HepG2 (cell line): Measurements from ENCODE around the gene PRPSAP1. TPM values are rescaled to one million over a fixed set of nuclear protein-coding genes. Genes with fewer than 3 reads are reported as not detected.

Source experiments
- AGO1 ChIP-seq: fragments of 200-400 bp; formaldehyde crosslinking; IDR thresholded peaks from 2 replicates; pipeline ENCODE4 v1.6.1; 2017; ENCODE audit warnings: mild to moderate bottlenecking, low read depth, low read length, moderate library complexity; ENCODE audit not compliant: poor library complexity, severe bottlenecking
- CCDC6 ChIP-seq: sonication (generic); formaldehyde crosslinking; IDR thresholded peaks from 2 replicates; pipeline ENCODE4 v1.8.1; 2022; ENCODE audit warnings: mild to moderate bottlenecking, missing genetic modification reagents, moderate library complexity
- KDM5A ChIP-seq: fragments of 200-600 bp; sonication (generic); IDR thresholded peaks from 2 replicates; pipeline ENCODE4 v1.7.0; 2018; ENCODE audit warnings: antibody characterized with exemption, mild to moderate bottlenecking, low read length, borderline replicate concordance
- RBAK ChIP-seq: sonication (generic); formaldehyde crosslinking; IDR thresholded peaks from 2 replicates; pipeline ENCODE4 v1.5.1; 2020; ENCODE audit warnings: mild to moderate bottlenecking, missing genetic modification reagents
- TBX3 ChIP-seq: fragments of 450-650 bp; IDR thresholded peaks from 2 replicates; pipeline ENCODE4 v1.6.1; 2017; ENCODE audit warnings: antibody characterized with exemption, mild to moderate bottlenecking, inconsistent platforms, borderline replicate concordance
- ZBTB10 ChIP-seq: sonication (generic); formaldehyde crosslinking; IDR thresholded peaks from 2 replicates; pipeline ENCODE4 v1.4.0; 2020; ENCODE audit warnings: missing genetic modification reagents, borderline replicate concordance
- ZNF138 ChIP-seq: sonication (generic); formaldehyde crosslinking; IDR thresholded peaks from 2 replicates; pipeline ENCODE4 v1.5.0; 2020; ENCODE audit warnings: mild to moderate bottlenecking, low read depth, missing genetic modification reagents
- ZNF292 ChIP-seq: sonication (generic); formaldehyde crosslinking; IDR thresholded peaks from 2 replicates; pipeline ENCODE4 v1.8.1; 2022; ENCODE audit warnings: mild to moderate bottlenecking, low read depth, missing genetic modification reagents, borderline replicate concordance
- ZNF335 ChIP-seq: sonication (generic); formaldehyde crosslinking; IDR thresholded peaks from 2 replicates; pipeline ENCODE4 v1.4.0; 2020; ENCODE audit warnings: missing genetic modification reagents
- ZNF503 ChIP-seq: sonication (generic); formaldehyde crosslinking; IDR thresholded peaks from 2 replicates; pipeline ENCODE4 v1.4.0; 2020; ENCODE audit warnings: missing genetic modification reagents
- ZNF660 ChIP-seq: sonication (generic); formaldehyde crosslinking; IDR thresholded peaks from 2 replicates; pipeline ENCODE4 v1.5.1; 2020; ENCODE audit warnings: mild to moderate bottlenecking, low read depth, missing genetic modification reagents, borderline replicate concordance
- ZNF788 ChIP-seq: sonication (generic); formaldehyde crosslinking; IDR thresholded peaks from 2 replicates; pipeline ENCODE4 v1.5.0; 2020; ENCODE audit warnings: mild to moderate bottlenecking, missing genetic modification reagents, borderline replicate concordance
- ZNF790 ChIP-seq: sonication (generic); formaldehyde crosslinking; IDR thresholded peaks from 2 replicates; pipeline ENCODE4 v1.8.0; 2022; ENCODE audit warnings: missing genetic modification reagents, mild to moderate bottlenecking, borderline replicate concordance
- polyA plus RNA-seq, 8 experiments: library from polyadenylated mRNA; depleted of rRNA in 3 of 8; stranded (reverse) in 7 of 8; unstranded in 1 of 8; fragments of >200 nt; fragmentation: Illumina TruSeq in 4 of 8; extraction: Trizol in 4 of 8; gene quantifications; 2 replicates each; pipeline versions ENCODE4 v1.2.1 to v1.2.3, GENCODE V29; 2011 to 2016; ENCODE audit warnings: low read depth in 4 of 8, missing spikeins in 1 of 8, mixed read lengths in 1 of 8; ENCODE audit not compliant: insufficient read depth in 1 of 8
- total RNA-seq, 5 experiments: library from RNA; depleted of rRNA; stranded (reverse); fragments of >200 nt; fragmentation: Illumina TruSeq; extraction: Trizol; gene quantifications; 2 replicates each; pipeline ENCODE4 v1.2.3, GENCODE V29; 2016; ENCODE audit warnings: low read depth in 1 of 5
- TF ChIP-seq, protein P1 (sequence below): sonication (generic); formaldehyde crosslinking; IDR thresholded peaks from 2 replicates; pipeline ENCODE4 v1.8.1; 2022; ENCODE audit warnings: mild to moderate bottlenecking, missing genetic modification reagents
- TF ChIP-seq, protein P2 (sequence below), 2 experiments: sonication (generic) in 1 of 2; formaldehyde crosslinking in 1 of 2; IDR thresholded peaks; 2 replicates each; pipeline versions ENCODE4 v1.5.1 to v1.6.1; 2011 to 2020; ENCODE audit warnings: borderline replicate concordance in 1 of 2, low read depth in 1 of 2, low read length in 1 of 2, mild to moderate bottlenecking in 1 of 2, missing genetic modification reagents in 1 of 2, moderate library complexity in 1 of 2
- TF ChIP-seq, protein P3 (sequence below): sonication (generic); formaldehyde crosslinking; IDR thresholded peaks from 2 replicates; pipeline ENCODE4 v1.5.0; 2020; ENCODE audit warnings: missing genetic modification reagents, mild to moderate bottlenecking, borderline replicate concordance

The PRPSAP1 gene
- total and polyA plus RNA-seq, 2 of the 13 experiments (the other 11 are each of a cell fraction or from before 2014, with no cell fraction given) = 91.1 to 314 TPM

- TF ChIP-seq, protein P1, sequence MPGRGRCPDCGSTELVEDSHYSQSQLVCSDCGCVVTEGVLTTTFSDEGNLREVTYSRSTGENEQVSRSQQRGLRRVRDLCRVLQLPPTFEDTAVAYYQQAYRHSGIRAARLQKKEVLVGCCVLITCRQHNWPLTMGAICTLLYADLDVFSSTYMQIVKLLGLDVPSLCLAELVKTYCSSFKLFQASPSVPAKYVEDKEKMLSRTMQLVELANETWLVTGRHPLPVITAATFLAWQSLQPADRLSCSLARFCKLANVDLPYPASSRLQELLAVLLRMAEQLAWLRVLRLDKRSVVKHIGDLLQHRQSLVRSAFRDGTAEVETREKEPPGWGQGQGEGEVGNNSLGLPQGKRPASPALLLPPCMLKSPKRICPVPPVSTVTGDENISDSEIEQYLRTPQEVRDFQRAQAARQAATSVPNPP (CRISPR knock-in tag) = peak; percentile 99
- TF ChIP-seq, protein P2, sequence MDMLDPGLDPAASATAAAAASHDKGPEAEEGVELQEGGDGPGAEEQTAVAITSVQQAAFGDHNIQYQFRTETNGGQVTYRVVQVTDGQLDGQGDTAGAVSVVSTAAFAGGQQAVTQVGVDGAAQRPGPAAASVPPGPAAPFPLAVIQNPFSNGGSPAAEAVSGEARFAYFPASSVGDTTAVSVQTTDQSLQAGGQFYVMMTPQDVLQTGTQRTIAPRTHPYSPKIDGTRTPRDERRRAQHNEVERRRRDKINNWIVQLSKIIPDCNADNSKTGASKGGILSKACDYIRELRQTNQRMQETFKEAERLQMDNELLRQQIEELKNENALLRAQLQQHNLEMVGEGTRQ (IDR thresholded peaks at IDR 0.05; ENCODE audit: low read depth, low read length) = peak; percentile 65
- TF ChIP-seq, protein P2 (CRISPR knock-in tag; IDR thresholded peaks at IDR 0.05; ENCODE audit: borderline replicate concordance) = peak; percentile 93; the same call in 1 of the 2 replicates
- TF ChIP-seq ZNF138 (CRISPR knock-in tag) (no peak), ZNF335 (peak; percentile 83), TBX3 (no peak), AGO1 (no peak), ZNF660 (CRISPR knock-in tag) (no peak), ZNF503 (CRISPR knock-in tag) (peak; percentile 95), ZBTB10 (CRISPR knock-in tag) (peak; percentile 98), RBAK (CRISPR knock-in tag) (no peak), CCDC6 (CRISPR knock-in tag) (peak; percentile 99), KDM5A (no peak), ZNF292 (CRISPR knock-in tag) (peak; percentile 56; the same call in 1 of the 2 replicates), ZNF788 (CRISPR knock-in tag) (peak; percentile 86; the same call in 1 of the 2 replicates), ZNF790 (CRISPR knock-in tag) (peak; percentile 99; the same call in 1 of the 2 replicates)
- TF ChIP-seq, protein P3, sequence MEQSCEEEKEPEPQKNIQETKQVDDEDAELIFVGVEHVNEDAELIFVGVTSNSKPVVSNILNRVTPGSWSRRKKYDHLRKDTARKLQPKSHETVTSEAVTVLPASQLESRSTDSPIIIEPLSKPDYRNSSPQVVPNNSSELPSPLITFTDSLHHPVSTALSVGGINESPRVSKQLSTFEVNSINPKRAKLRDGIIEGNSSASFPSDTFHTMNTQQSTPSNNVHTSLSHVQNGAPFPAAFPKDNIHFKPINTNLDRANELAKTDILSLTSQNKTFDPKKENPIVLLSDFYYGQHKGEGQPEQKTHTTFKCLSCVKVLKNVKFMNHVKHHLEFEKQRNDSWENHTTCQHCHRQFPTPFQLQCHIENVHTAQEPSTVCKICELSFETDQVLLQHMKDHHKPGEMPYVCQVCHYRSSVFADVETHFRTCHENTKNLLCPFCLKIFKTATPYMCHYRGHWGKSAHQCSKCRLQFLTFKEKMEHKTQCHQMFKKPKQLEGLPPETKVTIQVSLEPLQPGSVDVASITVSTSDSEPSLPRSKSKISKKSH (CRISPR knock-in tag) = peak; percentile 99; the same call in 1 of the 2 replicates
Measured at GRCh38 chr17:76385892-76386786, 32.4 kb upstream of the PRPSAP1 start (continued).
